OCI-LY7 (cell line): Measurements from ENCODE around the gene CRYBG2.

Experiments used
- EZH2phosphoT487 ChIP-seq: fragments of 200-600 bp; sonication (generic); IDR thresholded peaks from 2 replicates; pipeline ENCODE4 v1.6.1; 2018; ENCODE audit warnings: low read depth, borderline replicate concordance, mild to moderate bottlenecking, mixed run types, antibody characterized with exemption, low read length, moderate library complexity, mixed read lengths
- TF ChIP-seq, protein P1 (sequence below): fragments of 200-600 bp; sonication (generic); conservative IDR thresholded peaks from 2 replicates; pipeline ENCODE4 v1.5.1; 2014; ENCODE audit warnings: mild to moderate bottlenecking, antibody characterized with exemption, low read length, moderate library complexity, mixed read lengths

GRCh38 chr1:26286064-26286416, 67.9 kb downstream of the CRYBG2 start:
- TF ChIP-seq, protein P1, sequence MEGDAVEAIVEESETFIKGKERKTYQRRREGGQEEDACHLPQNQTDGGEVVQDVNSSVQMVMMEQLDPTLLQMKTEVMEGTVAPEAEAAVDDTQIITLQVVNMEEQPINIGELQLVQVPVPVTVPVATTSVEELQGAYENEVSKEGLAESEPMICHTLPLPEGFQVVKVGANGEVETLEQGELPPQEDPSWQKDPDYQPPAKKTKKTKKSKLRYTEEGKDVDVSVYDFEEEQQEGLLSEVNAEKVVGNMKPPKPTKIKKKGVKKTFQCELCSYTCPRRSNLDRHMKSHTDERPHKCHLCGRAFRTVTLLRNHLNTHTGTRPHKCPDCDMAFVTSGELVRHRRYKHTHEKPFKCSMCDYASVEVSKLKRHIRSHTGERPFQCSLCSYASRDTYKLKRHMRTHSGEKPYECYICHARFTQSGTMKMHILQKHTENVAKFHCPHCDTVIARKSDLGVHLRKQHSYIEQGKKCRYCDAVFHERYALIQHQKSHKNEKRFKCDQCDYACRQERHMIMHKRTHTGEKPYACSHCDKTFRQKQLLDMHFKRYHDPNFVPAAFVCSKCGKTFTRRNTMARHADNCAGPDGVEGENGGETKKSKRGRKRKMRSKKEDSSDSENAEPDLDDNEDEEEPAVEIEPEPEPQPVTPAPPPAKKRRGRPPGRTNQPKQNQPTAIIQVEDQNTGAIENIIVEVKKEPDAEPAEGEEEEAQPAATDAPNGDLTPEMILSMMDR, result peak; percentile 8; the same call in 1 of the 2 replicates
- no peak for TF ChIP-seq EZH2phosphoT487
